Esophagus squamous epithelium (tissue), 5 donors: ENCODE results near the gene ZNF783. TPM values are rescaled to one million over a fixed set of nuclear protein-coding genes. Genes with fewer than 3 reads are reported as not detected.

Experiments
- DNase-seq: peaks from one replicate; lab custom pipeline; 2025; lab: John Stamatoyannopoulos, UW
- H3K27ac ChIP-seq, 4 donors: fragments of 200-600 bp; sonication (generic); one replicate each; pipeline ENCODE4 v1.5.1; 2016 to 2019; ENCODE audit warnings: mild to moderate bottlenecking in 1 of 4
- H3K27me3 ChIP-seq, 4 donors: fragments of 200-600 bp; sonication (generic); 1 replicate in 3 of 4; 2 replicates in 1 of 4; pipeline versions ENCODE4 v1.5.1 to v1.6.0; 2017 to 2021; ENCODE audit warnings: antibody characterized with exemption in 1 of 4
- H3K36me3 ChIP-seq, 3 donors: fragments of 200-600 bp; sonication (generic); one replicate each; pipeline ENCODE4 v1.5.1; 2016 to 2019
- H3K4me1 ChIP-seq, 3 donors: fragments of 200-600 bp; sonication (generic); one replicate each; pipeline ENCODE4 v1.5.1; 2017 to 2019
- H3K4me3 ChIP-seq, 4 donors: fragments of 200-600 bp; sonication (generic); 1 replicate in 3 of 4; 2 replicates in 1 of 4; pipeline ENCODE4 v1.5.1; 2016 to 2019; ENCODE audit warnings: mild to moderate bottlenecking in 2 of 4, moderate library complexity in 1 of 4
- H3K9me3 ChIP-seq, 3 donors: fragments of 200-600 bp; sonication (generic); one replicate each; pipeline ENCODE4 v1.5.1; 2016 to 2019
- CTCF ChIP-seq, 6 experiments: fragments of 450-650 bp in 4 of 6; fragments of 200-600 bp in 2 of 6; sonication (generic) in 2 of 6; IDR thresholded peaks; one replicate each; pipeline ENCODE4 v1.5.1; 2016 to 2019; ENCODE audit warnings: antibody characterized with exemption in 6 of 6, mild to moderate bottlenecking in 4 of 6, moderate library complexity in 4 of 6
- POLR2A ChIP-seq, 4 donors: fragments of 450-650 bp; IDR thresholded peaks; one replicate each; pipeline ENCODE4 v1.6.1; 2017; ENCODE audit warnings: antibody characterized with exemption in 4 of 4, mild to moderate bottlenecking in 4 of 4, moderate library complexity in 3 of 4
- WGBS, 2 donors: methylation state at CpG; one replicate each; pipeline ENCODE4 v1.1.5; 2018; 5-methylcytosine and 5-hydroxymethylcytosine counted together
- intact Hi-C: fragments of 100-400 bp; cut with DNase I; formaldehyde crosslinking; loops from one replicate; pipeline ENCODE4 v1.15.0; 2022
- total RNA-seq, 4 donors: library from RNA; depleted of rRNA; stranded (reverse); fragments of >200 nt; gene quantifications; one replicate each; pipeline ENCODE4 v1.1.0, GENCODE V29; 2016
- donor health status: DM: yes; HTN: yes; CAD: no.

Gene ZNF783
- total RNA-seq, 4 donors from 2014 or later, result 3.1 to 15.6 (median 4.8) TPM

GRCh38 chr7:149280661-149281507 is 18.9 kb downstream of the ZNF783 start:
- H3K4me3 ChIP-seq, result no peak overlapping the region
- H3K4me1 ChIP-seq, result peaks cover 4 to 20% (median 10%) of the 10 kb centered on the region in 3 donors
- TF ChIP-seq POLR2A (IDR thresholded peaks at IDR 0.05), result no peak
- TF ChIP-seq CTCF (IDR thresholded peaks at IDR 0.05), result no peak
- H3K27me3 ChIP-seq, result no peaks in the 10 kb centered on the region
- DNase-seq, result no peak
- 90% methylated on average over 2 of the region's 8 CpGs; no CpG with 5 or more reads in 1 of the 2 donors for WGBS, 2 donors
- H3K9me3 ChIP-seq, result no peaks in the 10 kb centered on the region
- intact Hi-C loops, result no loop called here
- peaks cover 10 to 76% (median 18%) of the 10 kb centered on the region in 3 donors for H3K36me3 ChIP-seq
- no peak overlapping the region for H3K27ac ChIP-seq

GRCh38 chr7:149281508-149282330 is 19.7 kb downstream of the ZNF783 start:
- H3K4me3 ChIP-seq, result no peak overlapping the region
- no peak for DNase-seq

GRCh38 chr7:149282331-149282655 is 20.3 kb downstream of the ZNF783 start:
- WGBS, 2 donors, result 83 to 90% methylated on average over 3 to 4 of the region's 5 CpGs
- DNase-seq, result no peak
- no peak overlapping the region for H3K27ac ChIP-seq
- H3K4me1 ChIP-seq, result peaks cover 4 to 22% (median 11%) of the 10 kb centered on the region in 3 donors
- TF ChIP-seq POLR2A (IDR thresholded peaks at IDR 0.05) (no peak), CTCF (IDR thresholded peaks at IDR 0.05) (no peak)
- no peaks in the 10 kb centered on the region for H3K9me3 ChIP-seq
- H3K36me3 ChIP-seq, result peaks cover 10 to 62% (median 12%) of the 10 kb centered on the region in 3 donors
- no peak overlapping the region for H3K4me3 ChIP-seq
- H3K27me3 ChIP-seq, result no peaks in the 10 kb centered on the region
- intact Hi-C loops, result no loop called here

More at GRCh38 chr7:149281508-149282330, 19.7 kb downstream of the ZNF783 start:
- Histone ChIP-seq H3K4me1 (peaks cover 4 to 22% (median 11%) of the 10 kb centered on the region in 3 donors), H3K36me3 (peaks cover 10 to 68% (median 12%) of the 10 kb centered on the region in 3 donors), H3K27me3 (no peaks in the 10 kb centered on the region), H3K27ac (no peak overlapping the region), H3K9me3 (no peaks in the 10 kb centered on the region)
- TF ChIP-seq POLR2A (IDR thresholded peaks at IDR 0.05) (no peak), CTCF (IDR thresholded peaks at IDR 0.05) (no peak)
- intact Hi-C loops, result no loop called here
- WGBS, 2 donors, result 100% methylated on average over 3 to 5 of the region's 59 CpGs

GRCh38 chr7:149283321-149283720 is 21.3 kb downstream of the ZNF783 start:
- H3K9me3 ChIP-seq, result no peaks in the 10 kb centered on the region
- peaks cover 10 to 62% (median 12%) of the 10 kb centered on the region in 3 donors for H3K36me3 ChIP-seq
- no peak overlapping the region for H3K4me3 ChIP-seq
- no peaks in the 10 kb centered on the region for H3K27me3 ChIP-seq
- no peak overlapping the region for H3K27ac ChIP-seq
- TF ChIP-seq CTCF (IDR thresholded peaks at IDR 0.05) (no peak), POLR2A (IDR thresholded peaks at IDR 0.05) (no peak)
- peaks cover 4 to 22% (median 11%) of the 10 kb centered on the region in 3 donors for H3K4me1 ChIP-seq
- no peak for DNase-seq
- intact Hi-C loops, result no loop called here
- 100% methylated on average over 1 of the region's 3 CpGs; no CpG with 5 or more reads in 1 of the 2 donors for WGBS, 2 donors
